ENCODE data around the gene USP21.

The USP21 gene

GRCh38 chr1:161130266-161130665, 29.0 kb upstream of the USP21 start:
- H3K9me3 ChIP-seq (replicated peaks in 1 of 11), result no peaks in the 10 kb centered on the region
- peak overlapping the region in 2 of 10 experiments; percentile 75 to 87; a peak in 2 of 20 replicates for H3K4me3 ChIP-seq
- H3K9ac ChIP-seq, result no peak overlapping the region
- H3K4me2 ChIP-seq, result peak overlapping the region; percentile 84 to 97 (median 92)
- no peaks in the 10 kb centered on the region for H3K27me3 ChIP-seq
- H4K20me1 ChIP-seq, result peaks cover 0 to 58% (median 28%) of the 10 kb centered on the region in 11 experiments; a peak in 12 of 22 replicates
- H3K36me3 ChIP-seq, result peaks cover 50 to 62% (median 56%) of the 10 kb centered on the region in 11 experiments
- H3K4me1 ChIP-seq, result peaks cover 53 to 69% (median 60%) of the 10 kb centered on the region in 10 experiments
- TF ChIP-seq Cebpa-rat (IDR thresholded peaks at IDR 0.05), result no peak
- H3K27ac ChIP-seq, result no peak overlapping the region

GRCh38 chr1:161131523-161132409, 27.5 kb upstream of the USP21 start:
- Histone ChIP-seq H3K4me3 (peak overlapping the region; percentile 71 to 87 (median 82)), H3K36me3 (peaks cover 35 to 57% (median 41%) of the 10 kb centered on the region in 11 experiments), H3K9ac (peak overlapping the region; percentile 88 to 96 (median 93)), H3K9me3 (replicated peaks in 1 of 11) (no peaks in the 10 kb centered on the region), H3K4me1 (peaks cover 53 to 81% (median 68%) of the 10 kb centered on the region in 10 experiments), H3K4me2 (peak overlapping the region; percentile 84 to 97 (median 92)), H3K27me3 (no peaks in the 10 kb centered on the region), H3K27ac (peak overlapping the region; percentile 87 to 98 (median 95)), H4K20me1 (peaks cover 0 to 43% (median 18%) of the 10 kb centered on the region in 11 experiments; a peak in 11 of 22 replicates)
- no peak for TF ChIP-seq Cebpa-rat (IDR thresholded peaks at IDR 0.05)

- Histone ChIP-seq H3K4me2 (peak within 1 kb of the TSS; percentile 87 to 97 (median 94)), H3K9me3 (replicated peaks in 1 of 11) (no peaks in the 10 kb centered on the region), H3K4me3 (peak within 1 kb of the TSS; percentile 71 to 87 (median 82)), H3K27me3 (no peaks in the 10 kb centered on the region), H4K20me1 (peaks cover 0 to 34% (median 14%) of the 10 kb centered on the region in 11 experiments; a peak in 11 of 22 replicates), H3K9ac (peak within 1 kb of the TSS; percentile 88 to 96 (median 93)), H3K27ac (peak within 1 kb of the TSS; percentile 87 to 98 (median 95)), H3K4me1 (peaks cover 49 to 83% (median 64%) of the 10 kb centered on the region in 10 experiments), H3K36me3 (peaks cover 27 to 49% (median 33%) of the 10 kb centered on the region in 11 experiments)
- no peak for TF ChIP-seq Cebpa-rat (IDR thresholded peaks at IDR 0.05)
These were observed 26.7 kb upstream of the USP21 start, which contains the start of gene DEDD for GRCh38 chr1:161132410-161133219. Gene DEDD, minus strand, starts transcription at chr1:161132667. Its CDS starts 8,205 bp downstream, at chr1:161124462.

- Histone ChIP-seq H3K4me1 (peaks cover 42 to 83% (median 58%) of the 10 kb centered on the region in 10 experiments), H3K36me3 (peaks cover 20 to 42% (median 26%) of the 10 kb centered on the region in 11 experiments), H3K9ac (peak overlapping the region; percentile 88 to 96 (median 93)), H3K27ac (peak overlapping the region; percentile 87 to 98 (median 95)), H4K20me1 (peaks cover 0 to 28% (median 7%) of the 10 kb centered on the region in 11 experiments; a peak in 10 of 22 replicates), H3K27me3 (no peaks in the 10 kb centered on the region), H3K9me3 (replicated peaks in 1 of 11) (no peaks in the 10 kb centered on the region), H3K4me2 (peak overlapping the region; percentile 83 to 96 (median 91)), H3K4me3 (peak overlapping the region; percentile 71 to 87 (median 82))
- no peak for TF ChIP-seq Cebpa-rat (IDR thresholded peaks at IDR 0.05)
These were observed 26.0 kb upstream of the USP21 start for GRCh38 chr1:161133220-161133740.

GRCh38 chr1:161137881-161138280, 21.4 kb upstream of the USP21 start:
- Histone ChIP-seq H3K4me2 (peak overlapping the region in 3 of 11 experiments; percentile 8 to 50 (median 13); a peak in 4 of 22 replicates), H4K20me1 (0 out of 22 replicates have a peak, but pooled peaks cover 0 to 7% (median 0%) of the 10 kb centered on the region in 11 experiments)

GRCh38 chr1:161138431-161138830, 20.9 kb upstream of the USP21 start:
- peak overlapping the region in 2 of 11 experiments; percentile 6 to 19; a peak in 1 of 22 replicates for H3K9ac ChIP-seq
- H3K27me3 ChIP-seq, result no peaks in the 10 kb centered on the region
- no peaks in the 10 kb centered on the region for H3K9me3 ChIP-seq (replicated peaks in 1 of 11)
- H4K20me1 ChIP-seq, result 0 out of 22 replicates have a peak, but pooled peaks cover 0 to 7% (median 0%) of the 10 kb centered on the region in 11 experiments
- no peak for TF ChIP-seq Cebpa-rat (IDR thresholded peaks at IDR 0.05)
- H3K4me2 ChIP-seq, result peak overlapping the region in 3 of 11 experiments; percentile 8 to 50 (median 13); a peak in 3 of 22 replicates
- peaks cover 0 to 17% (median 3%) of the 10 kb centered on the region in 11 experiments; a peak in 4 of 22 replicates for H3K36me3 ChIP-seq
- peaks cover 8 to 61% (median 23%) of the 10 kb centered on the region in 10 experiments for H3K4me1 ChIP-seq
- H3K4me3 ChIP-seq, result no peak overlapping the region
- H3K27ac ChIP-seq, result no peak overlapping the region; a peak in 1 of 22 replicates

More at GRCh38 chr1:161137881-161138280, 21.4 kb upstream of the USP21 start:
- Histone ChIP-seq H3K9me3 (replicated peaks in 1 of 11) (no peaks in the 10 kb centered on the region), H3K27me3 (no peaks in the 10 kb centered on the region), H3K27ac (no peak overlapping the region; a peak in 1 of 22 replicates), H3K4me3 (no peak overlapping the region), H3K9ac (peak overlapping the region in 2 of 11 experiments; percentile 6 to 13; a peak in 1 of 22 replicates), H3K4me1 (peaks cover 10 to 62% (median 24%) of the 10 kb centered on the region in 10 experiments), H3K36me3 (peaks cover 0 to 17% (median 3%) of the 10 kb centered on the region in 11 experiments; a peak in 4 of 22 replicates)
- no peak for TF ChIP-seq Cebpa-rat (IDR thresholded peaks at IDR 0.05)

- Histone ChIP-seq H3K36me3 (peaks cover 0 to 16% (median under 1%) of the 10 kb centered on the region in 11 experiments; a peak in 4 of 22 replicates), H3K4me3 (no peak overlapping the region), H3K4me1 (peaks cover 0 to 48% (median 11%) of the 10 kb centered on the region in 10 experiments; a peak in 11 of 20 replicates), H3K4me2 (no peak overlapping the region), H3K9me3 (replicated peaks in 1 of 11) (no peaks in the 10 kb centered on the region), H3K9ac (no peak overlapping the region), H3K27me3 (no peaks in the 10 kb centered on the region), H3K27ac (no peak overlapping the region), H4K20me1 (0 out of 22 replicates have a peak, but pooled peaks cover 0 to 7% (median 0%) of the 10 kb centered on the region in 11 experiments)
- TF ChIP-seq Cebpa-rat (IDR thresholded peaks at IDR 0.05), result no peak
These were observed 19.5 kb upstream of the USP21 start for GRCh38 chr1:161139766-161140165.
